ENCODE measurements around the gene LRMDA. TPM values are rescaled to one million over a fixed set of nuclear protein-coding genes. Genes with fewer than 3 reads are reported as not detected.

The LRMDA gene
- total and polyA plus RNA-seq, 2 donors (not counting 1 experiment from before 2014, with no cell fraction given): 0.12 TPM; not detected in 1

GRCh38 chr10:75682649-75683557 is 251.5 kb downstream of the LRMDA start:
- CTCF ChIA-PET: no interaction called here
- intact Hi-C loops (cut with micrococcal nuclease): no loop called here
- Histone ChIP-seq H4K20me1 (ENCODE audit: control insufficient read depth, insufficient read depth, low read length, poor library complexity, severe bottlenecking) (no peaks in the 10 kb centered on the region), H3K4me2 (replicated peaks; ENCODE audit: low read depth, low read length, poor library complexity, severe bottlenecking) (no peak overlapping the region), H3K27ac (ENCODE audit: low read length in 2 of 2) (no peak overlapping the region), H3K4me3 (ENCODE audit: control extremely low read depth in 1 of 5, extremely low read depth in 1 of 5, insufficient read depth in 1 of 5, low read depth in 2 of 5, low read length in 4 of 5) (no peak overlapping the region), H2AFZ (ENCODE audit: insufficient read depth, low read depth, low read length, poor library complexity, severe bottlenecking) (no peak overlapping the region), H3K9ac (ENCODE audit: low read length) (no peak overlapping the region), H3K27me3 (replicated peaks in 1 of 4; ENCODE audit: control extremely low read depth in 1 of 4, control insufficient read depth in 3 of 4, insufficient read depth in 4 of 4, low read length in 3 of 4) (peaks cover 0 to 3% (median 0%) of the 10 kb centered on the region in 4 experiments), H3K79me2 (ENCODE audit: control insufficient read depth, insufficient read depth, low read length) (no peaks in the 10 kb centered on the region), H3K9me3 (ENCODE audit: control extremely low read depth in 1 of 3, control insufficient read depth in 2 of 3, insufficient read depth in 1 of 3, low read length in 2 of 3) (no peaks in the 10 kb centered on the region), H3K36me3 (replicated peaks in 1 of 2; ENCODE audit: control extremely low read depth in 1 of 2, control insufficient read depth in 1 of 2, extremely low read depth in 1 of 2, insufficient read depth in 2 of 2, low read length in 1 of 2) (no peaks in the 10 kb centered on the region), H3K4me1 (ENCODE audit: control insufficient read depth in 2 of 2, insufficient read depth in 2 of 2, low read length in 2 of 2) (no peaks in the 10 kb centered on the region)
- POLR2A ChIA-PET: no interaction called here
- Mint-ChIP-seq H3K27ac (no peak overlapping the region), H3K9me3 (ENCODE audit: insufficient read depth) (no peaks in the 10 kb centered on the region), H3K27me3 (peaks cover 13% of the 10 kb centered on the region), H3K4me1 (no peaks in the 10 kb centered on the region), H3K4me3 (no peak overlapping the region)
- ATAC-seq (ENCODE audit: low read depth) (no peak), DNase-seq (no peak)
- no peak for TF ChIP-seq EZH2 (IDR thresholded peaks at IDR 0.05; ENCODE audit: borderline replicate concordance, insufficient read depth, low read depth, low read length, poor library complexity, severe bottlenecking)
- TF ChIP-seq, protein P1, sequence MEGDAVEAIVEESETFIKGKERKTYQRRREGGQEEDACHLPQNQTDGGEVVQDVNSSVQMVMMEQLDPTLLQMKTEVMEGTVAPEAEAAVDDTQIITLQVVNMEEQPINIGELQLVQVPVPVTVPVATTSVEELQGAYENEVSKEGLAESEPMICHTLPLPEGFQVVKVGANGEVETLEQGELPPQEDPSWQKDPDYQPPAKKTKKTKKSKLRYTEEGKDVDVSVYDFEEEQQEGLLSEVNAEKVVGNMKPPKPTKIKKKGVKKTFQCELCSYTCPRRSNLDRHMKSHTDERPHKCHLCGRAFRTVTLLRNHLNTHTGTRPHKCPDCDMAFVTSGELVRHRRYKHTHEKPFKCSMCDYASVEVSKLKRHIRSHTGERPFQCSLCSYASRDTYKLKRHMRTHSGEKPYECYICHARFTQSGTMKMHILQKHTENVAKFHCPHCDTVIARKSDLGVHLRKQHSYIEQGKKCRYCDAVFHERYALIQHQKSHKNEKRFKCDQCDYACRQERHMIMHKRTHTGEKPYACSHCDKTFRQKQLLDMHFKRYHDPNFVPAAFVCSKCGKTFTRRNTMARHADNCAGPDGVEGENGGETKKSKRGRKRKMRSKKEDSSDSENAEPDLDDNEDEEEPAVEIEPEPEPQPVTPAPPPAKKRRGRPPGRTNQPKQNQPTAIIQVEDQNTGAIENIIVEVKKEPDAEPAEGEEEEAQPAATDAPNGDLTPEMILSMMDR (IDR thresholded peaks at IDR 0.05): no peak
- WGBS (ENCODE audit: insufficient coverage): 90% methylated on average over 9 of the region's 11 CpGs

DNA sequence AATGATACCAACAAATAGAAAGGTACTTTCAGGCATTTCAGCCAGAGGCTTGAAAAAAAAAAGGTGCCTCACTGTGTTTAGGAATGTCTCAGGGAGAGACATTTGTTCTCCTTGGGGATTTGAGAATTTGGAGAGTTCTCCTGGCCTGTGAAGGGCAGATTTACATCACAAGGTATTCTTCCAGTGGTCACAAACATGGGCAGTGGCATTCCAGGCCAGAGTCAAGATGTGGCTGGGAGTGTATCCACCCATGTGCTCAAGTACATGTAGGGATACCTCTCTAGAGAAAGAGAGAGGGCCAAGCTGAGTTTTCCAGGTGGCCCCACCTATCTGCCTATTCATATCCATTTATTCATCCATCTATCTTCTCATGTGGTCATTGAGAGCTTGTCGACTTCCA is 253.8 kb downstream of the LRMDA start:
- intact Hi-C loops (cut with micrococcal nuclease): no loop called here
- H3K4me2 ChIP-seq (replicated peaks; ENCODE audit: low read depth, low read length, poor library complexity, severe bottlenecking): no peak overlapping the region
- H3K27me3 ChIP-seq (replicated peaks in 1 of 4; ENCODE audit: control extremely low read depth in 1 of 4, control insufficient read depth in 3 of 4, insufficient read depth in 4 of 4, low read length in 3 of 4): peaks cover 0 to 3% (median 0%) of the 10 kb centered on the region in 4 experiments
- no peaks in the 10 kb centered on the region for H4K20me1 ChIP-seq (ENCODE audit: control insufficient read depth, insufficient read depth, low read length, poor library complexity, severe bottlenecking)
- POLR2A ChIA-PET: no interaction called here
- H3K27me3 Mint-ChIP-seq: peaks cover 4% of the 10 kb centered on the region
- H2AFZ ChIP-seq (ENCODE audit: insufficient read depth, low read depth, low read length, poor library complexity, severe bottlenecking): no peak overlapping the region
- DNase-seq: no peak
- H3K4me3 Mint-ChIP-seq: no peak overlapping the region
- no peak for ATAC-seq (ENCODE audit: low read depth)
- H3K9me3 Mint-ChIP-seq (ENCODE audit: insufficient read depth): no peaks in the 10 kb centered on the region
- H3K9me3 ChIP-seq (ENCODE audit: control extremely low read depth in 1 of 3, control insufficient read depth in 2 of 3, insufficient read depth in 1 of 3, low read length in 2 of 3): peaks cover 0 to 3% (median 0%) of the 10 kb centered on the region in 3 donors
- no peak for TF ChIP-seq EZH2 (IDR thresholded peaks at IDR 0.05; ENCODE audit: borderline replicate concordance, insufficient read depth, low read depth, low read length, poor library complexity, severe bottlenecking)
- TF ChIP-seq, protein P1 (IDR thresholded peaks at IDR 0.05): no peak
- WGBS (ENCODE audit: insufficient coverage): no CpG with 5 or more reads among the region's 1 CpG
- CTCF ChIA-PET: no interaction called here
- H3K4me3 ChIP-seq (ENCODE audit: control extremely low read depth in 1 of 5, extremely low read depth in 1 of 5, insufficient read depth in 1 of 5, low read depth in 2 of 5, low read length in 4 of 5): no peak overlapping the region
- H3K4me1 ChIP-seq (ENCODE audit: control insufficient read depth in 2 of 2, insufficient read depth in 2 of 2, low read length in 2 of 2): no peaks in the 10 kb centered on the region
- no peaks in the 10 kb centered on the region for H3K36me3 ChIP-seq (replicated peaks in 1 of 2; ENCODE audit: control extremely low read depth in 1 of 2, control insufficient read depth in 1 of 2, extremely low read depth in 1 of 2, insufficient read depth in 2 of 2, low read length in 1 of 2)
- H3K79me2 ChIP-seq (ENCODE audit: control insufficient read depth, insufficient read depth, low read length): no peaks in the 10 kb centered on the region
- no peak overlapping the region for H3K27ac ChIP-seq (ENCODE audit: low read length in 2 of 2)
- no peak overlapping the region for H3K27ac Mint-ChIP-seq
- H3K9ac ChIP-seq (ENCODE audit: low read length): no peak overlapping the region
- H3K4me1 Mint-ChIP-seq: no peaks in the 10 kb centered on the region
